Effector CD8-positive, alpha-beta T cell (primary cell): Measurements from ENCODE around the gene PCDHA1.
"Not testable (repeated sequence)": the region's sequence is repeated elsewhere in the genome, so short reads cannot be mapped to it uniquely, and the experiment has no call there.

Experiments
- DNase-seq: peaks from one replicate; lab custom pipeline; 2025; lab: John Stamatoyannopoulos, UW

The PCDHA1 gene

GRCh38 chr5:140808241-140808888 lies 22.4 kb downstream of the PCDHA1 start:
- not testable (repeated sequence) for DNase-seq

GRCh38 chr5:140808889-140809291 lies 22.9 kb downstream of the PCDHA1 start:
- no peak for DNase-seq

- DNase-seq = no peak
These were observed 35.7 kb downstream of the PCDHA1 start, which contains the start of gene PCDHA5 for GRCh38 chr5:140821375-140822280. PCDHA5 (plus strand) TSS chr5:140821613.

- DNase-seq = no peak
These were observed 36.3 kb downstream of the PCDHA1 start for GRCh38 chr5:140822281-140822629.

GRCh38 chr5:140822969-140823368 lies 37.0 kb downstream of the PCDHA1 start:
- DNase-seq = not testable (repeated sequence)

- DNase-seq = no peak
These were observed 37.5 kb downstream of the PCDHA1 start for GRCh38 chr5:140823475-140823874.

- DNase-seq = no peak
These were observed 41.9 kb downstream of the PCDHA1 start, which contains the start of gene PCDHA6 for GRCh38 chr5:140827704-140828361. PCDHA6 (plus strand) TSS chr5:140827960; CDS start chr5:140828092, 132 bp downstream.

- no peak for DNase-seq
These were observed 42.4 kb downstream of the PCDHA1 start for GRCh38 chr5:140828362-140828737.

GRCh38 chr5:140829511-140830501 lies 43.9 kb downstream of the PCDHA1 start:
- not testable (repeated sequence) for DNase-seq

GRCh38 chr5:140833993-140834392 lies 48.1 kb downstream of the PCDHA1 start, which contains the start of gene PCDHA7:
PCDHA7 (plus strand) TSS chr5:140834269; CDS start chr5:140834384, 115 bp downstream.
- no peak for DNase-seq

GRCh38 chr5:140834439-140835008 lies 48.6 kb downstream of the PCDHA1 start:
- not testable (repeated sequence) for DNase-seq

- no peak for DNase-seq
These were observed 49.9 kb downstream of the PCDHA1 start for GRCh38 chr5:140835622-140836510.

GRCh38 chr5:140840978-140841962 lies 55.3 kb downstream of the PCDHA1 start, which contains the start of gene PCDHA8:
PCDHA8 (plus strand) TSS chr5:140841187; CDS start chr5:140841322, 135 bp downstream.
- no peak for DNase-seq

- DNase-seq = no peak
These were observed 57.1 kb downstream of the PCDHA1 start for GRCh38 chr5:140842798-140843733.

GRCh38 chr5:140848139-140849102 lies 62.5 kb downstream of the PCDHA1 start, which contains the start of gene PCDHA9:
PCDHA9 (plus strand) TSS chr5:140848382; CDS start chr5:140848496, 114 bp downstream.
- not testable (repeated sequence) for DNase-seq
